Cardiac ventricle fibroblast (primary cell): ENCODE measurements around the gene CDH18. TPM values are rescaled to one million over a fixed set of nuclear protein-coding genes. Genes with fewer than 3 reads are reported as not detected.

Experiments used
- total RNA-seq: library from RNA; depleted of rRNA; stranded (reverse); fragments of >200 nt; gene quantifications from 2 replicates; pipeline ENCODE4 v1.2.3, GENCODE V29; 2015

Gene CDH18, protein sequence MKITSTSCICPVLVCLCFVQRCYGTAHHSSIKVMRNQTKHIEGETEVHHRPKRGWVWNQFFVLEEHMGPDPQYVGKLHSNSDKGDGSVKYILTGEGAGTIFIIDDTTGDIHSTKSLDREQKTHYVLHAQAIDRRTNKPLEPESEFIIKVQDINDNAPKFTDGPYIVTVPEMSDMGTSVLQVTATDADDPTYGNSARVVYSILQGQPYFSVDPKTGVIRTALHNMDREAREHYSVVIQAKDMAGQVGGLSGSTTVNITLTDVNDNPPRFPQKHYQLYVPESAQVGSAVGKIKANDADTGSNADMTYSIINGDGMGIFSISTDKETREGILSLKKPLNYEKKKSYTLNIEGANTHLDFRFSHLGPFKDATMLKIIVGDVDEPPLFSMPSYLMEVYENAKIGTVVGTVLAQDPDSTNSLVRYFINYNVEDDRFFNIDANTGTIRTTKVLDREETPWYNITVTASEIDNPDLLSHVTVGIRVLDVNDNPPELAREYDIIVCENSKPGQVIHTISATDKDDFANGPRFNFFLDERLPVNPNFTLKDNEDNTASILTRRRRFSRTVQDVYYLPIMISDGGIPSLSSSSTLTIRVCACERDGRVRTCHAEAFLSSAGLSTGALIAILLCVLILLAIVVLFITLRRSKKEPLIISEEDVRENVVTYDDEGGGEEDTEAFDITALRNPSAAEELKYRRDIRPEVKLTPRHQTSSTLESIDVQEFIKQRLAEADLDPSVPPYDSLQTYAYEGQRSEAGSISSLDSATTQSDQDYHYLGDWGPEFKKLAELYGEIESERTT
- 0.68 and 2.3 TPM in 2 replicates for total RNA-seq

DNA sequence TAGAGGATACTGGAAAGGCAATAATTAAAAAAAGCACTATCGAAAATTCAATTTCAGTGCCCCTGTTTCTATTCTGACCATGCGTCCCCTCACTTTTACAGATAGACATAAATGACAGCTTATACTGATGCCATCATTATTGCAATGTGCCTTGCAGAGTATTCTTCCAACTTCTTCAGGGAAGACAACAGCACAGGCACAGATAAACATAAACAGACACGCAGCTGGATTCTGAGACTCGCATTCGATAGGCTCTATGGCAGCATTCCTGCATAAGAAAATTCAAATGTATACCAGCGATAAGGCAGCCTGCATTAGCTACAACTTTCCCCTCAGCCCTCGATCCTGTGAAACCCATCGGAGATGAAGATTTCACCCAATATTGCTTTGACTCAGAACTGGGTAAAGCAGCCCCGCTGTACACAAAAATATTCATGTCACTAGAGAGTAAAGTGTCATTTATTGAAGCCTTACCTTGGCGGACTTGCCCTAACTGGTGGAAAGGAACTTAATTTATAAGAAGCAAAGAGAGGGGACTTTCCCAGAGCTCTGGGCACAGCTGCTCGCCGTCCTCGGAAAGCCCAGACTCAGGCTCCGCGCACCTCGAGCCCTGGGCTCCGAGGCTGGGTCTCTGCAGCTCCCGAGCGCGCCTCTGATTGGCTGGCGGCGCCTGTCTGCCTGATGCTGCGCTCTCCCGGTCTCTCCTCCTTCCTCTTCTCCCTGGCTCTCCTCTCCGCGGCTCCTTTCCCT, at the start of gene CDH18:
CDH18 (minus strand) TSS at position 589 of the 750 bp plus-strand sequence. CDS start 149,214 bp downstream, outside the sequence.

